GM18526 (cell line): ENCODE results near the gene PHLDB2.

Source experiments
- POLR2A ChIP-seq: IDR thresholded peaks from 3 replicates; pipeline ENCODE4 v1.6.1; 2011; ENCODE audit not compliant: insufficient read length; ENCODE audit errors: extremely low read depth

Gene PHLDB2

GRCh38 chr3:111895071-111895470 is 36.0 kb downstream of the PHLDB2 start:
- TF ChIP-seq POLR2A = no peak

- no peak for TF ChIP-seq POLR2A
Observed at GRCh38 chr3:111899966-111900365, 40.9 kb downstream of the PHLDB2 start.

DNA sequence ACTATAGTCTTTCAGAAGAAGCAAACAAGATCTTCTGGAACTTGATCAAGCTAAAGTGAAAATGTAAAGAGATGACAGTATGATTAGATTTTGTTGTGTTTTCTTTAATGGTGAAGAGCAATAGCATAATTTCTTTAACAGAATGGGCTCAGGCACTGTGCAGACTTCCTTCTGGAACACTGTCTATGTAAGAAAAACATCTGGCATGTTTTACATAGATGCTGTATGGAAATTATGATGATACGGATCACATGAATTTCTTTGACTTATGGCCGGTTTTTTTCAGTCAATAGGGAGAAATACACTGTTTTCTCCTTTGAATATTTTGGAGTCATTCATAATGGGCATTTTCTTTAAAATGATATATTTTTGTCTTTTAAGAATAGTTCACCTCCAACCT is 42.6 kb downstream of the PHLDB2 start:
- TF ChIP-seq POLR2A = no peak

- TF ChIP-seq POLR2A = no peak
Observed at GRCh38 chr3:111902534-111902933, 43.5 kb downstream of the PHLDB2 start.

DNA sequence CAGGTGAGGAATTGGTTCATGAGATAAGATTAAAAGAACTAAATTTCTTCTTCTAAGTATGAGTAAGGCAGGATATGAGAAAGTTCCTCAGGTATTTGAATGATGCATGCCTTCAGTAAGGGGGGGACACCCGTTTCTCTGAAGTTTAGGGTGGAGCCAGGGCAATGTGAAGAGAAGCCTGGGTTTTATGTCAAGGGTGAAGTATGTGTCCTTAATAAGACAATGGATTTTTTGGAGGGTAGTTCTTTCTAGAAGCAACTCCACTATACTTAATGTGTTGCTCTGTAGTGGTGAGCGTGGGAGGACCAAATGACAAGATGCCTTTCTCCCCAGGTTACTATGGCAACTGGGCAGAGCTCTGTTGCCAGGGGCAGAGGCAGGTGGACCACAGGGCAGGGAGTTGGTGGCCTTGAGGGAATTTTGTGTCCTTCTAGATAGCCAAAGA is 44.0 kb downstream of the PHLDB2 start:
- TF ChIP-seq POLR2A = no peak

- TF ChIP-seq POLR2A = no peak
Observed at GRCh38 chr3:111904376-111905241, 45.5 kb downstream of the PHLDB2 start.

DNA sequence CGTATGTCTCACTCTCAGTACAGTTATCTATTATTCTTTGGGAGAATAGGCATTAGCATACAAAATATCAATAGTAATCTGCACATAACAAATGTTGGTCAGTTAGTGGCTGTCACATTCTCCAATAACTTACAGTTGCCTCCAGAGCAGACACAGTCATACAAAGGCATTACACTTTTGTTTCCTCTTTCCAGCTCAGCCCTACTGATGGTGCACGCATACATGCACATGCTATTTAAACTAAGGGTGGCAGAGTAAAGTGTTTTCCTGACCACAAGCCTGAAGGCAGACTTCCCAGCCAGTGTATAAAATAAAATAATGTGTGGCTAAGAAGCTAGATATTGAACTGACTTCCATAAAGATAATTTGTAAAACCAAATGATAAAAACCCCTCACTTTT is 47.6 kb downstream of the PHLDB2 start:
- no peak for TF ChIP-seq POLR2A

- TF ChIP-seq POLR2A = no peak
Observed at GRCh38 chr3:111907151-111907550, 48.1 kb downstream of the PHLDB2 start.

- TF ChIP-seq POLR2A = no peak
Observed at GRCh38 chr3:111910806-111911205, 51.7 kb downstream of the PHLDB2 start.

- no peak for TF ChIP-seq POLR2A
Observed at GRCh38 chr3:111911446-111911845, 52.4 kb downstream of the PHLDB2 start.

DNA sequence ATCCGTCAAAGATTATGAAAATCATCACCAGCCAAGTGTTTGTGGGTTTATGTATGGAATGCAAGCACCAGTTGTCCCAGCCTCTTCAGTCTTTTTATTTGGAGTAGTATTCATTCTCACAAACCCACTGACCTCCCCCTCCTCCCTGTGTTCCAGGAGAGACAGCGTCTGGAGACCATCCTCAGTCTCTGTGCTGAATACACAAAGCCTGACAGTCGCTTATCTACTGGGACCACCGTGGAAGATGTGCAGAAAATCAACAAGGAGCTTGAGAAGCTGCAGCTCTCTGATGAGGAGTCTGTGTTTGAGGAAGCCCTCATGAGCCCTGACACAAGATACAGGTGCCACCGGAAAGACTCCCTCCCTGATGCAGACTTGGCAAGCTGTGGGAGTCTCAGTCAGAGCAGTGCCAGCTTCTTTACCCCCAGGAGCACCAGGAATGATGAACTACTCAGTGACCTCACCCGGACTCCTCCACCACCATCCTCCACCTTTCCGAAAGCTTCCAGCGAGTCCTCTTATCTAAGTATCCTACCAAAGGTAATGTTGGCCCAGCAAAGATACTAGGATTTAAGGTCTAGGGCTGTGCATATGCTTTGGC is 54.2 kb downstream of the PHLDB2 start:
- no peak for TF ChIP-seq POLR2A

- TF ChIP-seq POLR2A = no peak
Observed at GRCh38 chr3:111915905-111916304, 56.8 kb downstream of the PHLDB2 start.

- TF ChIP-seq POLR2A = no peak
Observed at GRCh38 chr3:111917300-111917699, 58.2 kb downstream of the PHLDB2 start.

GRCh38 chr3:111919370-111920065 is 60.5 kb downstream of the PHLDB2 start:
- no peak for TF ChIP-seq POLR2A

GRCh38 chr3:111921181-111921580 is 62.1 kb downstream of the PHLDB2 start:
- TF ChIP-seq POLR2A = no peak
